Neutrophil (primary cell): ENCODE measurements around the gene POFUT2.

ENCODE experiments used
- H3K27ac ChIP-seq: fragments of 200-600 bp; sonication (generic); 2 replicates; pipeline ENCODE4 v1.5.1; 2016; ENCODE audit warnings: mild to moderate bottlenecking, moderate library complexity
- H3K27me3 ChIP-seq: fragments of 200-600 bp; sonication (generic); 2 replicates; pipeline ENCODE4 v1.6.0; 2016; ENCODE audit warnings: mild to moderate bottlenecking
- H3K36me3 ChIP-seq: fragments of 200-600 bp; sonication (generic); 2 replicates; pipeline ENCODE4 v1.5.1; 2017
- H3K4me1 ChIP-seq, 2 experiments: fragments of 200-600 bp in 1 of 2; sonication (generic) in 1 of 2; 1 replicate in 1 of 2; 2 replicates in 1 of 2; pipeline versions ENCODE4 v1.5.1 to v1.6.1; 2013 to 2016; ENCODE audit warnings: low read depth in 1 of 2, low read length in 1 of 2, mild to moderate bottlenecking in 1 of 2, moderate library complexity in 1 of 2; ENCODE audit not compliant: control insufficient read depth in 1 of 2, insufficient read depth in 1 of 2
- H3K4me3 ChIP-seq, 2 experiments: fragments of 200-600 bp in 1 of 2; sonication (generic) in 1 of 2; 1 replicate in 1 of 2; 2 replicates in 1 of 2; pipeline ENCODE4 v1.5.1; 2013 to 2016; ENCODE audit warnings: low read depth in 1 of 2, low read length in 1 of 2, mild to moderate bottlenecking in 1 of 2, moderate library complexity in 1 of 2
- H3K9me3 ChIP-seq: fragments of 200-600 bp; sonication (generic); 2 replicates; pipeline ENCODE4 v1.5.1; 2016
- CTCF ChIP-seq: fragments of 200-600 bp; sonication (generic); IDR thresholded peaks from 2 replicates; pipeline ENCODE4 v1.5.1; 2016; ENCODE audit warnings: antibody characterized with exemption

POFUT2 gene

DNA sequence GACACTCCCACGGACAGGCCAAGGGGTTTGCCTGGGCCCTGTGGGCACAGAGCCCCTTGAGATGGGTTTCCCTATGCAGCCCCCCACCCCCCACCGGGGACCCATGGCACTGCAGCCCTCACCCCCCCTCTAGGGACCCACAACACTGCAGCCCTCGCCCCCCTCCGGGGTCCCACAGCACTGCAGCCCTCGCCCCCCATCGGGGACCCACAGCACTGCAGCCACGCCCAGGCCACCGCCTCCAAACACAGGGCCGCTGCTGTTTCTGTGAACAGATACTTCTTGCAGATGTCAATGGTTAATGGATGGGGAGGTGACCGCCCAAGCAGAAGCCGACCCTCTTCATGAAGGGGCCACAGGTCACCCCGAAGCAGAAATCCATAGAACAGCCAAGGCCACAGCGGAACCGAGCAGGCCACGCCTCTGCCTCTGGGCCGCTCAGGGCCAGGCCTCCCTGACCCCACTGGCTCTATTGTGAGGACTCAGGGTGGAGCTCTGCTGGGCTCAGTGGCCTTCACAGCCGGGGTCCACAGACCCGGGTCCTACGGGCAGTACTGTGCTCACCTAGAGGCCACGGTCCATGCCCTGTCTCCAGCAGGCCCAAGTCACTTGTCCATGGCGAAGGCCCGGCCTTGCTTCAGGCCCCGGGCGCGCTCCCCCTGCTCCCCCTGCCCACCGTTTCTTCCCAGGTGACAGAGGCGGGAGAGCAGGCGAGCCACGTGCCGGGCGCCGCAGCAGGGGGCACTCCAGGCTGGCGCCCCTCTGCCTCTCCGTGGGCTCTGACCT, 4.1 kb upstream of the POFUT2 start:
- no peaks in the 10 kb centered on the region for H3K9me3 ChIP-seq
- H3K27me3 ChIP-seq, result peaks cover 21% of the 10 kb centered on the region
- TF ChIP-seq CTCF, result no peak
- no peak overlapping the region for H3K4me3 ChIP-seq
- H3K27ac ChIP-seq, result no peak overlapping the region
- H3K4me1 ChIP-seq, result peaks cover 12 to 21% of the 10 kb centered on the region in 2 experiments
- no peaks in the 10 kb centered on the region for H3K36me3 ChIP-seq

DNA sequence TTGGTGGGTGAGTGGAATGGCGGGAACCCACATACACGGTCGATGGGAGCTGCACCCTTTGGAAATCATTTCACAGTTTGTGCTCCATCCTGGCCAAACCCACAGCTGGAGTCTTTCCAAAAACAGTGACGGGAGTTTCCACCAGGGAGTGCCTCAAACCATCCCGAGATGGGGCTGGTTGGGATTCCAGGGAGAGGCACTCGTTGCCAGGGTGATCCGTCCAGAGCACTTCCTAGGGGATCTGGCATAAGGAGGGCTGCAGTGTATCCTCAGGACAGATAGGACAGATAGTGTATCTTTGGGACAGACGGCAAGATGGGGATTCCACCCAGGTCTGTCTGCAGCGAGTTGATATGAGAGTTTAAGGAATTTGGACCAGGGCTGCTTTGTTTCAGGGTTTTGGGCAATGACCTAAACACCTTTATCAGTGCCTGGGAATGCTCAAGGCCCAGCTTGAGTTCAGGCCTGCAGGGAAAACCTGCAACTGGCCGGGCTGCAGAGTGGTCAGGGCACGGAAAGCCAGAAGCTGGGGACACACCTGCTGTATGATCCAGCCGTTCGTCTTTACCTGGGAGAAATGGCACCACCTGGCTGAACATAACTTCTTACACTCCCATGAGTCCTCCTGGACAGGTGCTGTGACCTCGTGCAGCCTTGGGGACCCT, 3.4 kb upstream of the POFUT2 start:
- Histone ChIP-seq H3K27me3 (peaks cover 21% of the 10 kb centered on the region), H3K27ac (no peak overlapping the region), H3K36me3 (no peaks in the 10 kb centered on the region)

GRCh38 chr21:45289655-45290515, 2.2 kb upstream of the POFUT2 start:
- Histone ChIP-seq H3K4me1 (peaks cover 17 to 24% of the 10 kb centered on the region in 2 experiments), H3K9me3 (no peaks in the 10 kb centered on the region), H3K27ac (no peak overlapping the region), H3K36me3 (peaks cover 10% of the 10 kb centered on the region), H3K4me3 (no peak overlapping the region), H3K27me3 (peaks cover 16% of the 10 kb centered on the region)
- TF ChIP-seq CTCF, result no peak

More for the DNA sequence above, 3.4 kb upstream of the POFUT2 start:
- Histone ChIP-seq H3K4me3 (no peak overlapping the region), H3K4me1 (peaks cover 17 to 24% of the 10 kb centered on the region in 2 experiments), H3K9me3 (no peaks in the 10 kb centered on the region)
- TF ChIP-seq CTCF, result no peak

DNA sequence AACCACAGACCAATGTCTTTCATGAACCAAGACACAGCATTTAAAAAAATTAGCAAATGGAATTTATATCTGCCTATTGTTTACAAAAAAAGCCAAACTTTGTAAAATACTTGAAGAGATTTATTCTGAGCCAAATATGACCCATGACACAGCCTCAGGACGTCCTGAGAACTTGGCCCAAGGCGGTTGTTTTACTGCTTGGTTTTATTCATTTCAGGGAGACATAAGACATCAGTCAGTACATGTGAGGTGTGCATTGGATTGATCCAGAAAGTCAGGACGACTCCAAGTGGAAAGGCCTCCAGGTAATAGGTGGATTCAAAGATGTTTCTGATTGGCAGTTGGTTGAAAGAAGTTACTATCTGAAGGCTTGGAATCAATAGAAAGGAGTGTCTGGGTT, 1.4 kb upstream of the POFUT2 start:
- Histone ChIP-seq H3K4me1 (peaks cover 17 to 24% of the 10 kb centered on the region in 2 experiments), H3K27ac (no peak overlapping the region), H3K4me3 (no peak overlapping the region), H3K27me3 (peaks cover 9% of the 10 kb centered on the region), H3K36me3 (peaks cover 18% of the 10 kb centered on the region), H3K9me3 (no peaks in the 10 kb centered on the region)
- no peak for TF ChIP-seq CTCF

- Histone ChIP-seq H3K9me3 (no peaks in the 10 kb centered on the region), H3K27ac (peak overlapping the region; percentile 85), H3K4me1 (peaks cover 17 to 24% of the 10 kb centered on the region in 2 experiments), H3K27me3 (peaks cover 2% of the 10 kb centered on the region), H3K4me3 (peak overlapping the region; percentile 67 to 86), H3K36me3 (peaks cover 25% of the 10 kb centered on the region)
- no peak for TF ChIP-seq CTCF
Measured at GRCh38 chr21:45288441-45288841, 746 bp upstream of the POFUT2 start.
